Activated CD8-positive, alpha-beta memory T cell treated with anti-CD3 and anti-CD28 coated beads, Interleukin-2, amount 50 U/mL, for 24 hours (primary cell): ENCODE measurements around the gene TSPAN33.
"Not testable (repeated sequence)": the region's sequence is repeated elsewhere in the genome, so short reads cannot be mapped to it uniquely, and the experiment has no call there.

ENCODE experiments used
- DNase-seq: peaks from one replicate; pipeline ENCODE4 v3.0.0-alpha.2; 2020; ENCODE audit errors: extremely low read depth

The TSPAN33 gene, protein sequence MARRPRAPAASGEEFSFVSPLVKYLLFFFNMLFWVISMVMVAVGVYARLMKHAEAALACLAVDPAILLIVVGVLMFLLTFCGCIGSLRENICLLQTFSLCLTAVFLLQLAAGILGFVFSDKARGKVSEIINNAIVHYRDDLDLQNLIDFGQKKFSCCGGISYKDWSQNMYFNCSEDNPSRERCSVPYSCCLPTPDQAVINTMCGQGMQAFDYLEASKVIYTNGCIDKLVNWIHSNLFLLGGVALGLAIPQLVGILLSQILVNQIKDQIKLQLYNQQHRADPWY

DNA sequence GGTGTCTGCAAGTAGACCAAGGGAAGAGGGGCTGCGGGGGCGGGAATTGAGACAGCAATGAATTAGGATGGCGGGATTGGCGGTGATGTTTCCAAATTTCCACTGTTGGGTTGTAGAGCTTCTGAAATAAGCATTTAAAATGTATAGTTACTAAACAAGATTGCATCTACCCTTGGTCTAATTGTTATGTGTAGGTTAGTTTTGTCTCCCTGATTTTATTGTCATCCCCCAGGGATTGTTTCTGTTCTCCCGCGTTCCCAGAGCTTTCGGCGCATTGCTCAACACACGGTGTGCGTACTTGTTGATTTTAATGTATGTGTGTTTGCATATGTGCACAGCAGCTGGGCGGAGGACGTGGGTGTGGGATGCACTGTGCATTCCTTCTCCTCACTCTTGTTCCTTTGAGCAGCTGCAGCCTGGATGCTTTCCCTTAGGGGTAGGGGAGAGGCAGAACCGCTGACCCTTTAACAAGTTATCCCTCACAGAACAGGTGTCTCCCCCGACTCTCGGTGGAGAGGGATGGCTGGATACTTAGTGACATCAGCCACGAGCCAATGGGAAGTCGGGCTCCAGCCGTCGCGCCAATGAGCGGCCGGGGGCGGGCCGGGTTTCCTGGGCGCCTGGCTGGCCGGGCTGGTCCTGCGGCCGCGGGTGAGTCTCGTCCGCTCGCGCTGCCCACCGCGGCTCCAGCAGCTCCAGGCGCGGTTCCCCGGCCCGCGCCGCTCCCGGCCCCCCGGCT is at the start of gene TSPAN33:
TSS of gene TSPAN33 (plus strand) at position 613 of the 739 bp plus-strand sequence. CDS start 274 bp downstream, outside the sequence.
- DNase-seq, result peak; percentile 35

DNA sequence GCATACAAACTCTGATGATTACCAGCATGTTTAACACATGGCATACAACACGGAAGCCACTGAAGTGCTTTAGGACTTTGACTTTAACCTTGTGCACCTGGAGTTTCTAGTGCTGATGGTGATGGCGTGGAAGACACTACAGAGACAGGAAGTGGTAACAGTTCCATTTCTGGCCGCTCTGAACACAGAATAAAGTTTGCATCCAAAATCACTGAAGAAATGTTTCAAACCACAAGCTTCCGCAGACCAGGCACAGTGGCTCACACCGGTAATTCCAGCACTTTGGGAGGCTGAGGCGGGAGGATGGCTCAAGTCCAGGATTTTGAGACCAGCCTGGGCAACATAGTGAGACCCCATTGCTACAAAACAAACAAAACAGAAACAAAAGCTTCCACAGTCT is 49.2 kb upstream of the TSPAN33 start:
- DNase-seq, result no peak

DNA sequence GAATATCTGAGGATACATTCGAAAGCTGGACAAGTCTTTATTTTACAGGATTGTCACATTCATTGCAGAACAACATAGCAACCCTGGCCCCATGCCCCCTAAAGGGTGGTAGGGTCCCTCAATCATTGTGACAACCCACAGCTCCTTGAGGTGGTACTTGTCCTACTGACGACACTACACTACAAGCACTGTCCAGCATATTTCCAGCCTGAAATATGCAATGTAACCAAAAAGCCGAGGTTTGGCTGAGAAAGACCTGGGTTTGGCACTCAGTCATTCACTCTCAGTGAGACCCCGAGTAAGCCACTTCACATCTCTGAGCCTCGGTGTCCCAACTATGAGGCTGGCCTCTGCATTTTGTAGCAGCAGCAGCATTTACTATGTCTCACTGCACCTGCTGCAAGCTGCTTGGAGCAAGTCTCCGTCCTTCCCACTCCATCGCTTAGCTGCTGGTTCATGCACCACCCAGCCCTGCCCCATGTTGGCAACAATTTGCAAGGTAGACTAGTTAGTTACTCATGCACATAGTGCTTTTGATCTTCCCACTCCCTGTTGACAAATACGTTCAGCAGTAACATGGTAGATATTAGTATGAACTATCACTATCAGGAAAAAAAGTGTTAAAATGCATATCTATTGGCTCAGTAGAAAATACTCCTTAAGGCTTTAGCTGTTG is 46.0 kb upstream of the TSPAN33 start:
- no peak for DNase-seq

DNA sequence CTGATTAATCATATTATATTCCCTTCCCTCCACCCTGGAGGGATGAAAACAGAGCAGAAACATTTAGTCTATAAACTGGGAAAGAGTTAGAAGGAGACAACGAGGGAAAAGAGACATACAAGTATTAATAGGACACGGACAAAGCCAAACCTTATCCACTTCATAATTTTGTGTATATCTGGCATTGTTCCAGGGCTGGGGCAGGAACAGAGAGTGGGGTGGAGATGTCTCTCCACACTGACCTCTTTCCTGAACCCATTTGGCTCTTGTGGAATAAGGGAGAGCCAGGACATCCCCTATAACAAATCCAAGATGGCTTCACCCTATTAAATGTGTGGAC is 43.7 kb upstream of the TSPAN33 start:
- no peak for DNase-seq

DNA sequence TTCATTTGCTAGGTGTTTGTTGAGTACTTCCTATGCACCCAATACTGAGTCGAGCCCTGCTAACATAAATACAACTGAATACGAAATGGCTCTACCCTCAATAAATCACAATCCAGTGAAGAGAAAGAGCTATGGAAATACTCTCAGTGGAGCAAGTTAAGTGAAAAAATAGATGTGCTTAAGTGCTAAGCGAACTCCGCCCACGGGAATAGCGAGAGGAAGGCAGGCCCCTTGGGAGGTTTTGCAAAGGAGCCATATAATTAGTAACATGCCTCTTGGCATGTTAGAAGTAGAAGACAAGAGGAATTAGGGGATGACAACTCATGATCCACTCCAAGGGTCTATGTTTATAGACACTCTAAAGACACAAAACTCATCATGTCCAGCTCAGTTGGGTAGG is 42.8 kb upstream of the TSPAN33 start:
- no peak for DNase-seq

DNA sequence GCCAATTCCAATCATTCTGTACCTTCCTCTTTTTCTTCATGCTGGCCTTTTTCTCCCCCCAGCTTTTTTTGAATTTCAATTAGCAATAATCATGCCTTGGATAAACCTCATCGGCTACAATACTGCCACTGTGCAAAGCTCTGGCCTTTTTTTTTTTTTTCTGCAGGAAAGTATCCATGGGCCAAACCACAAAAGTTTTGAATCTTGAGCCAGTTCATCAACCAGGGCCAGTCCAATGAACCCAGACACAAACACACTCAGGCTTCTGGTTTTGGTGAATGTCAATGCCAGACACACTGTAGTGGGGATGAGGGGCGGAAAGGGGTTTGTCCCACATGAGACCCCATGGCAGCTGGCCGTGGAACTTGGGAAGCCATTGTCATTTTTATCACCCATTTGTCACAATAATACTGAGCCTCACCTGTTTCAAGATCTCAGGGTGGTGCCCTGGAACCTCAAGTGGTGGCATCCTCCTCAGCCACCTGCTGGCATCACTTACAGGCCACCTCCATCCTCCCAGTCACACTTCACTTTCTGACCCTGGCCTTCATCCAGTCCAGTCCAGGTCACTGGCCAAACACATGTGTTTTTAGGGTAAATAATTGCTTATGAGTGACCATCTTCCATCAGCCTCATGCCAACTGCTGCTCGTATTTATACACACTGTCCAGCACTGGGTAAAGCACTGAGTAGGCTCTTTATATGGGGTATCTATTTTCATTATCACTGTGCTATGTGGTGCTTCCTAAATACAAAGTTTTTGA is 40.8 kb upstream of the TSPAN33 start:
- no peak for DNase-seq

DNA sequence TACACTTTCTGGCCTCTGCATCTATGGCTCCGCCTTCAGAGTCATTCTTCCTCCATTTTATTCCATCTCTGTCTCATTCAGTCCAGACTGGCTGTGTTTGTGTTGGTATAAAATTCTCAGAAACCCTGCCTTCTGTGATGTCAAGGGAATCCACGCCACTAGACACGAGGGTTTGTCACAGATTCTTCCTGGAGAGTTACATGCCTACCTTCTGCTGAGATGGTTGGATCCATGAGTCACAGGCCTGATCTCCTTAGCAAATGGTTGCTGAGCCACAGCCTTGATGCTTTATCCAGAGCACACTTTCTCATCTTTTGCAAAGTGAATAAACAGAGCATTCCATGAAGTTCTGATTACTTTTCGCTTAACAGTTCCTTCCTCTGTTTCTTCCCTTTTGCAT is 35.9 kb upstream of the TSPAN33 start:
- DNase-seq, result no peak

DNA sequence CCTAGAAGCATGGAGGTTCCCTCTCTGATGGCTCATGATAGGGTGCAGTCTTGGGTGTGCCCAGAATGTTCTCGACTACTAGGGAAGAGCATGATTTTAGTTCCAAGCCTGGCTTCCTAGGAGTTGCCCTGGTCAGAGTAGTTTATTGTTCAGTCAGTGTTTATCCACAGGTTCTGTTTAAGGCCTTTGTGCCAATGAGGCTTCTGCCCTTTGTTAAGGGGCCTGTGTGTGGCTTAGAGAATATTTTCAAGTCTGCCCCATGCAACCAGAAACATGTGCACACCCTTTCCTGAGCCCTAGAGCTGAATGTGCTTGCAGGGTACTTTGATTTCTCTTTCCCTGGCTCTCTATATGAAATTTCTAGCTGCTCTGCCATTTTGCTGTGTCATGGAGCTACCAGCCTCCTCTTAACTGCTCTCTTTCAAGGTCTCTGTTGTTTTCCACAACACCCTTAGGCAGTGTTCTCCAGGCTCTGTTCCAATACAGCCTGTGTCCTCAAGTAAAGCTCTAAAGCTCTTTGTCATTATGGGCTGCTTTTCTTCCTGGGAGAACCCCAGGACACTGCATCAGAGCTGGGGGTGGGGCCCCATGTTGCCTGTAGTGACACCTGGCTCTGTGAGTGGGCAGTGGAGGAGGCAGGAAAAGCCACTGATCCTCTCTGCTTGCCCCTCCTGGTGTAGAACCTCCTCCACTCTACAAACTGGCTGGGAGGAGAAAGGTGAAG is 34.1 kb upstream of the TSPAN33 start:
- DNase-seq, result no peak

DNA sequence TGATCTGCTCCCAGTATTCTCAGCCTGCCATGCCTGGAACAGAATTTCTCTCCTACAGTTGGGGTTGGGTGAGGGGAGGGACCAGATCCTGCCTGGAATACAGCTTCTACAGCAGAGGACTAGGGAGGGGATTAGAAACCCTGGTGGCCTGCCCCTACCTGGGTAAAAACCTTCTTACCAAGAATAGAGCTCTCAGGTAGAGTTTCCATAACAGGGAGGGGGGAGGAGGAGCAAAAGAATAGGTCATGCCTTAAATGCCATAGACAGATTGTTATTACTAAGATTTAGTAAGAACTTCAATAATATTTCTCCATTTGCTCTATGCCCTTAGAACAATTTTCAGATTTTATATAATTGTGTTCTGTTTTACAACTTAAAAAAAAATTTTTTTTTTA is 33.5 kb upstream of the TSPAN33 start:
- no peak for DNase-seq

DNA sequence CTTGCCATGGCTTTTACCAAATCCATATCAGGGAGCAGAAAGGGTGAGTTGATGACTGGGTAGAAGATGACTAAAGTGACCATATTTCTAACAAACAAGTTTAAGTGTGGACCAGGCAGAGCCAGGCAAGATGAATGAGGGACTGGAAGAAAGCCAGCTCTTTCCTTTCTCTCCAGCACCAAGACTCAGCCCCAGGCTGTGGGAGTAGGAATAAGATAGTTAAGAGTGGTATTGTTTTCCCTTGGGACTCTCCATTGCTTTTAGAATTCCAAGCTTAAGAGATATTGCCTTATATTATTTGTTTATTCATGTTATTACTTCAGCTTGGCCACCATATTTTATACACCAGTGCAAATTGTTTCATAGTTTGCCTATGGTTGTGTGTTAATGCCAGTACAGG is 28.8 kb upstream of the TSPAN33 start:
- DNase-seq, result no peak

DNA sequence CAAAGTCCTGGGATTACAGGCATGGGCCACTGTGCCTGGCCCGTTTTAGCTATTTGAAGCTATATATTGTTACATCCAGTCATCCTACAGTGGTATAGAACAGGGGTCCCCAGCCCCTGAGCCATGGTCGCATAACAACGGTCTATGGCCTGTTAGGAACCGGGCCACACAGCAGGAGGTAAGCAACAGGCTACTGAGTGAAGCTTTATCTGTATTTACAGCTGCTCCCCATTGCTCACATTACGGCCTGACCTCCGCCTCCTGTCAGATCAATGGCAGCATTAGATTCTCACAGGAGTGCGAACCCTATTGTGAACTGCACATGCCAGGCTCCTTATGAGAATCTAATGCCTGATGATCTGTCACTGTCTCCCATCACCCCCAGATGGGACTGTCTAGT is 26.3 kb upstream of the TSPAN33 start:
- DNase-seq, result no peak

DNA sequence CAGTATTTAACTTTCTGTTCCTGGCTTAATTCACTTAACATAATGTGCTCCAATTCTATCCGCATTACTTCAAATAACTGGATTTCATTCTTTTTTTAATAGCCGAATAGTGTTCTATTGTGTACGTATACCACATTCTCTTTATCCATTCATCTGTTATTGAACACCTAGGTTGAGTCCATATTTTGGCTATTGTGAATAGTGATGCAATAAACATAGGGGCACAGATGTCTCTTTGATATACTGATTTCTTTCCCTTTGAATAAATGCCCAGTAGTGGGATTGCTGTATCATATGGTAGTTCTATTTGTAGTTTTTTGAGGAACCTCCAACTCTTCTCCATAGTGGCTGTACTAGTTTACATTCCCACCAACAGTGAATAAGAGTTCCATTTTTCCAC is 25.5 kb upstream of the TSPAN33 start:
- DNase-seq, result no peak

DNA sequence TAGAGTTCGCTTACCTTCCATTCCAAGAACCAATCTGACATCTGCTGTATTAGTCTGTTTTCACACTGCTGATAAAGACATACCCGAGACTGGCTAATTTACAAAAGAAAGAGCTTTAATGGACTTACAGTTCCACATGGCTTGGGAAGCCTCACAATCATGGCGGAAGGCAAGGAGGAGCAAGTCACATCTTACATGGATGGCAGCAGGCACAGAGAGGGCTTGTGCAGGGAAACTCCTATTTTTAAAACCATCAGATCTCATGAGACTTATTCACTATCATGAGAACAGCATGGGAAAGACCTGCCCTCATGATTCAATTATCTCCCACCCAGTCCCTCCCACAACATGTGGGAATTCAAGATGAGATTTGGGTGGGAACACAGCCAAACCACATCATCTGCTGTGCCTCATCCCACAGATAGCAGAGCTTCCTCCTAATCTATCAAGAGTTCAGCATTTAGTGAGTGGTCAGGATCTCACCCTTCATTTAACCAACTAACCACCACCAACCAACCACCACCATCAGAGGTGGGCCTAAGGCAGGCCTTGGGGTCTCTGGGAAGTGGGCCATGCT is 22.9 kb upstream of the TSPAN33 start:
- DNase-seq, result not testable (repeated sequence)

DNA sequence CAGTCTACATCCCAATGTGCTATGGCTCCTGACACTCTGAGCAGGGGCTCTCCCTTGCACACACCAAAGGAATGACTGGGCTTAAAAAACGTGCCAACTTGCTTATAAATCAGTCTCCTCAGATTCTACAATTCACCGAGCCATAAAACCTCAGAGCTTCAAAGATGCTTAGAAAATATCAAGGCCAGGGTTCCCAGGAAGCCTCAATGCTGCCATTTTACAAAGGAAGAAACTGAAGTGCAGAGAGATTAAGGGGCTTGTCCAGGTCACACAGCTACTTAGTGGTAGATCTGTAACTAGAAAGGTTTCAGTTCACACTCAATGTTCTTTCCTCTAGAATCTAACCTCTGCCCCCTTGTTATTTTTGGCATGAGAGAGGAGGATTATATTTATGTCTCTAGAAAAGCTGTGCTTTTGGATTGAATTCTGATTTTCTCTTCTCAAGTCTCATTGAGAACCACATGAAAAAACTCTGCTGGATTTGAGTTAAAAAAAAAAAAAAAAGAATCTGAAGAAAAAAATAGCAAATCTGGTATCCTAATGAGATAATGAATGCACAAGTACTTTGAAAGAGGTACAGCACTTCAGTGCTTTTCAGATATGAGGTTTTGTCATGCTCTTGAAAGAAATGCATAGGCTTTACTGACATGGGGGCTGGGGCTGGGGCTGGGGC is 22.3 kb upstream of the TSPAN33 start:
- no peak for DNase-seq

DNA sequence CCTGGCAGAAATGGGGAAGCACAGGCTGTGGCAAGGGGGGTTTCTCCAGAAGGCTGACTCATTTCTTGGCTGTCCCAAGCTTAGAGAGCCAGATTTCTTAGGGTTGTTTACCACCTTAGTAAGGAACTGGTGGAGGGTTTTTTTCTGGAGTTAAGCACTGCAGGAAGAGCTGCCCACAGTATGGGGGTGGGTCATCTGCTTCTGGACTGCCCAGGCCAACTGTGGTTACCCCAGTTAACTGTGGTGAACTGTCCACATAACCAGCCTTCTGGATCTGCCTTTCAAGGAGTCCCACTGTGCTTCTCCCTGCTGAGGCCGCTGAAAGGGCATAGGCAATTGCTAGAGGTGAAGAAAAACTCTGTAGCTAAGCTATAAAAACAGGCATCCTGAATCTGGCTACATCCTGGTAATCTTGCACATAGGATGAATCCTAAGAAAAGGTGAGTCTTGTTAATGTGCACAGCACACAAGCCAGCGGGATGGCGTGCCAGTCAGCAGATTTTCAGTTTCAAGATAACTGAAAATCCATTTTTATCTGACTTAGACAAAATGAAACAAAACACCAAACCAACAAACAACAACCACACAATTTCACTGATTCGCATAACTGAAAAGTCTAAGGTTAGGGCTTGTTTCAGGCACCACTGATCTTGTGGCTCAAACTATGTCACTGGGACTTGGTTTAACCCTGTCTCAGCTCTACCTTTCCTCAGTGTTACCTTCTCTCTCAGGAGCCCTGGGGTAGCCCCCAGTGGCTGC is 21.6 kb upstream of the TSPAN33 start:
- no peak for DNase-seq

DNA sequence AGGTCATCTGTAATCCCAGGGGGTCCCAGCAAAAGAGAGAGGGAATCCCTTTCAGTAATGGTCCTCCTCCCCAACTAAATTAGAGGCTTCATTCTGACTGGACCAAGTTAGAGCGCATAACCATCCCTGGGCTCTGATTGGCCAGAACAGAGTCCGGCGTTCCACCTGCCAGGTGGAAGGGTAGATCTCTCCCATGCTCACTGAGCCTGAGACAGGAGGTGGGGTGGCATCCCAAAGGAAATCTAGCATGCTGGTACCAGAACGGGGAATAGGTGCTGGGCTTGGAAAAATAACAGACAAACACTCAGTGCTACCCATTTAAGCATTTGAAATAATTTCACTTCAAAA is 21.0 kb upstream of the TSPAN33 start:
- no peak for DNase-seq

DNA sequence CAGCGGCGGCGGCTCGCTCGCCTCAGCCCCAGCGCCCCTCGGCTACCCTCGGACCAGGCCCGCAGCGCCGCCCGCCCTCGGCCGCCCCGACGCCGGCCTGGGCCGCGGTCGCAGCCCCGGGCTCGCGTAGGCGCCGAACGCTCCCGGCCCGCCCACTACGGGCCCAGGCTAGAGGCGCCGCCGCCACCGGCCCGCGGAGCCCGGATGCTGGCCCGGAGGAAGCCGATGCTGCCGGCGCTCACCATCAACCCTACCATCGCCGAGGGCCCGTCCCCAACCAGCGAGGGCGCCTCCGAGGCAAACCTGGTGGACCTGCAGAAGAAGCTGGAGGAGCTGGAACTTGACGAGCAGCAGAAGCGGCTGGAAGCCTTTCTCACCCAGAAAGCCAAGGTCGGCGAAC is 18.2 kb upstream of the TSPAN33 start:
- DNase-seq, result no peak

DNA sequence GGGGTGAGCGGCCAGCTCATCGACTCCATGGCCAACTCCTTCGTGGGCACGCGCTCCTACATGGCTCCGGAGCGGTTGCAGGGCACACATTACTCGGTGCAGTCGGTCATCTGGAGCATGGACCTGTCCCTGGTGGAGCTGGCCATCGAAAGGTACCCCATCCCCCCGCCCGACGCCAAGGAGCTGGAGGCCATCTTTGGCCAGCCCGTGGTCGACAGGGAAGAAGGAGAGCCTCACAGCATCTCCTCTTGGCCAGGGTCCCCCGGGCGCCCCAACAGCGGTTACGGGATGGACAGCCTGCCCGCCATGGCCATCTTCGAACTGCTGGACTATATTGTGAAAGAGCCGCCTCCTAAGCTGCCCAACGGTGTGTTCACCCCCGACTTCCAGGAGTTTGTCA is 17.4 kb upstream of the TSPAN33 start:
- no peak for DNase-seq

DNA sequence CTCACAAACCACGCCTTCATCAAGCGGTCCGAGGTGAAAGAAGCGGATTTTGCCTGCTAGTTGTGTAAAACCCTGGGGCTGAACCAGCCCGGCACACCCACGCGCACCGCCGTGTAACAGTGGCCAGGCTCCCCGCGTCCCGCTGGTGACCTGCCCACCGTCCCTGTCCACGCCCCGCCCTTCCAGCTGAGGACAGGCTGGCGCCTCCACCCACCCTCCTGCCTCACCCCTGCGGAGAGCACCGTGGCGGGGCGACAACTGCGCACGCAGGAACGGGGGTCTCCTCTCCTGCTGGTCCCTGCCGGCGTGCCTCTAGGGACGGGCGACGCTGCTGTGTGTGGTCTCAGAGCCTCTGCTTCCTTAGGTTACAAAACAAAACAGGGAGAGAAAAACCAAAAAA is 16.9 kb upstream of the TSPAN33 start:
- DNase-seq, result no peak

DNA sequence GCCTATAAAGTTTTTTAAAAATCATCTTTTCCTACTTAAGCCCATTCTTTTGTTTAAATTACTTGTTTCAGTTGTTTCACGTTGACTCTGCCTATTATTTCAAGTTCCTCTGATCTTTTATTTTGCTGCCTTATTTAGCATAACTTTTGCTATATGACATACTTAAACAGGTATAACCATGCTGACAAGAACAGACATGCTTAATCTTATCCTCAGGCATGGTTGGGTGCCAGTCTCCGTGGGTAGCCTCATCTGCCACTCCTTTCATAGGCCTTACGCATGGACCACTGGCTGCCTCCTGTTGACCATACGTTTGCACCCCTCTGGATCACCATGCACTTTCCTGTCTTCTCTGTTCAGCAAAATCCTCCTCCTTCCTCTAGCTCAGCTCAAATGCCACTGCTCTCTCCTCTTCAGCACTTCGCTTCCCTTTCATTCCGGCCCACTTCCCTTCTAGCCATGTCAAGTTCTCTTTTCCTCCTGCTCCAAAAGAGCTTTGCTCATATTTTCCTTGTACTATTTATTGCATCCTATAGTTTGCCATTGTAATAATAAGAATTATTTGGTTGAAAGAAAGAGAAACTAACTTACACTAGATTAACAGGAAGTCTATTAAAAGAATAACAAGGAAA is 10.0 kb upstream of the TSPAN33 start:
- DNase-seq, result no peak
